H9 (cell line): ENCODE results near the gene CCDC57. TPM values are rescaled to one million over a fixed set of nuclear protein-coding genes. Genes with fewer than 3 reads are reported as not detected.

Source experiments
- DNase-seq: peaks from one replicate; pipeline ENCODE4 v3.0.0-alpha.2; 2017
- H2AFZ ChIP-seq: one replicate; pipeline ENCODE4 v1.6.1; 2013; ENCODE audit warnings: mild to moderate bottlenecking, low read length, control low read depth, moderate library complexity
- H2AK5ac ChIP-seq: 2 replicates; pipeline ENCODE4 v1.6.1; 2013; ENCODE audit warnings: low read length, control low read depth, mixed read lengths; ENCODE audit not compliant: insufficient read length
- H2BK120ac ChIP-seq: one replicate; pipeline ENCODE4 v1.6.1; 2013; ENCODE audit warnings: low read depth, mild to moderate bottlenecking, low read length, control low read depth, inconsistent platforms; ENCODE audit not compliant: poor library complexity, severe bottlenecking
- H2BK12ac ChIP-seq: 2 replicates; pipeline ENCODE4 v1.6.1; 2013; ENCODE audit warnings: low read length, control low read depth, mixed read lengths, low read depth; ENCODE audit not compliant: insufficient read length
- H2BK15ac ChIP-seq: 2 replicates; pipeline ENCODE4 v1.6.1; 2013; ENCODE audit warnings: low read depth, low read length, control low read depth
- H2BK20ac ChIP-seq: one replicate; pipeline ENCODE4 v1.6.1; 2013; ENCODE audit warnings: low read depth, mild to moderate bottlenecking, low read length, control low read depth, inconsistent platforms; ENCODE audit not compliant: poor library complexity, severe bottlenecking
- H2BK5ac ChIP-seq: 2 replicates; pipeline ENCODE4 v1.6.1; 2013; ENCODE audit warnings: low read length, control low read depth, mixed read lengths; ENCODE audit not compliant: insufficient read length
- H3K14ac ChIP-seq: 2 replicates; pipeline ENCODE4 v1.6.1; 2013; ENCODE audit warnings: low read length, control low read depth; ENCODE audit not compliant: insufficient read depth
- H3K18ac ChIP-seq: 2 replicates; pipeline ENCODE4 v1.6.1; 2013; ENCODE audit warnings: low read depth, mild to moderate bottlenecking, mixed read lengths, low read length, control low read depth; ENCODE audit not compliant: insufficient read length
- H3K23ac ChIP-seq: 2 replicates; pipeline ENCODE4 v1.6.1; 2013; ENCODE audit warnings: low read length, control low read depth, mixed read lengths, low read depth; ENCODE audit not compliant: insufficient read length
- H3K23me2 ChIP-seq: 2 replicates; pipeline ENCODE4 v1.6.1; 2013; ENCODE audit warnings: low read depth, mild to moderate bottlenecking, mixed read lengths, low read length, control low read depth; ENCODE audit not compliant: insufficient read length, poor library complexity, severe bottlenecking
- H3K27ac ChIP-seq: 2 replicates; pipeline ENCODE4 v1.5.1; 2013; ENCODE audit warnings: low read length, control low read depth, mixed read lengths, low read depth; ENCODE audit not compliant: insufficient read length
- H3K27me3 ChIP-seq: 2 replicates; pipeline ENCODE4 v1.6.1; 2013; ENCODE audit warnings: low read length, control low read depth, inconsistent platforms; ENCODE audit not compliant: insufficient read depth
- H3K4ac ChIP-seq: 2 replicates; pipeline ENCODE4 v1.6.1; 2013; ENCODE audit warnings: low read depth, mild to moderate bottlenecking, control low read depth, inconsistent platforms, low read length, moderate library complexity
- H3K4me1 ChIP-seq: 2 replicates; pipeline ENCODE4 v1.6.1; 2013; ENCODE audit warnings: low read length, control low read depth, inconsistent platforms; ENCODE audit not compliant: insufficient read depth
- H3K4me2 ChIP-seq: 2 replicates; pipeline ENCODE4 v1.6.1; 2013; ENCODE audit warnings: low read length, control low read depth, mixed read lengths; ENCODE audit not compliant: insufficient read length, insufficient read depth
- H3K56ac ChIP-seq: 2 replicates; pipeline ENCODE4 v1.6.1; 2013; ENCODE audit warnings: low read depth, mild to moderate bottlenecking, mixed read lengths, low read length, control low read depth; ENCODE audit not compliant: insufficient read length
- H3K79me1 ChIP-seq: 2 replicates; pipeline ENCODE4 v1.6.1; 2013; ENCODE audit warnings: low read depth, mild to moderate bottlenecking, moderate library complexity, low read length, control low read depth, inconsistent platforms; ENCODE audit not compliant: insufficient read depth, poor library complexity, severe bottlenecking
- H3K79me2 ChIP-seq: 2 replicates; pipeline ENCODE4 v1.6.1; 2013; ENCODE audit warnings: low read length, control low read depth, inconsistent platforms; ENCODE audit not compliant: insufficient read depth
- H3K9ac ChIP-seq: 2 replicates; pipeline ENCODE4 v1.6.1; 2013; ENCODE audit warnings: low read length, control low read depth, mixed read lengths; ENCODE audit not compliant: insufficient read length; ENCODE audit errors: extremely low read depth
- H3K9me3 ChIP-seq: one replicate; pipeline ENCODE4 v1.6.1; 2013; ENCODE audit warnings: low read depth, low read length, inconsistent platforms; ENCODE audit not compliant: control insufficient read depth
- H3T11ph ChIP-seq: one replicate; pipeline ENCODE4 v1.6.1; 2013; ENCODE audit warnings: mild to moderate bottlenecking, low read length, control low read depth, inconsistent platforms
- H4K20me1 ChIP-seq: one replicate; pipeline ENCODE4 v1.6.1; 2013; ENCODE audit not compliant: control insufficient read depth, insufficient read length, insufficient read depth
- H4K5ac ChIP-seq: 2 replicates; pipeline ENCODE4 v1.6.1; 2013; ENCODE audit warnings: low read depth, mild to moderate bottlenecking, mixed read lengths, low read length, control low read depth; ENCODE audit not compliant: insufficient read length
- H4K8ac ChIP-seq: replicated peaks from 2 replicates; pipeline ENCODE4 v1.6.1; 2013; ENCODE audit warnings: low read length, control low read depth, mixed read lengths, low read depth; ENCODE audit not compliant: insufficient read length
- H4K91ac ChIP-seq: 2 replicates; pipeline ENCODE4 v1.6.1; 2013; ENCODE audit warnings: low read depth, mild to moderate bottlenecking, moderate library complexity, mixed read lengths, low read length, control low read depth; ENCODE audit not compliant: insufficient read length
- H3K27ac Mint-ChIP-seq, 3 experiments: 2 replicates in 2 of 3; 3 replicates in 1 of 3; pipeline ENCODE4 v1.8.0; 2020 to 2021; ENCODE audit warnings: mixed read lengths in 3 of 3, mild to moderate bottlenecking in 1 of 3, moderate library complexity in 1 of 3
- H3K27me3 Mint-ChIP-seq: 2 replicates; pipeline ENCODE4 v1.8.0; 2021; ENCODE audit warnings: low read depth, mild to moderate bottlenecking, moderate library complexity, mixed read lengths
- H3K36me3 Mint-ChIP-seq, 3 experiments: 2 replicates in 2 of 3; 3 replicates in 1 of 3; pipeline ENCODE4 v1.8.0; 2020 to 2021; ENCODE audit warnings: low read depth in 3 of 3, mixed read lengths in 3 of 3; ENCODE audit not compliant: insufficient read depth in 1 of 3
- H3K4me1 Mint-ChIP-seq, 2 experiments: 2 replicates each; pipeline ENCODE4 v1.8.0; 2020; ENCODE audit warnings: mixed read lengths in 2 of 2
- H3K4me3 Mint-ChIP-seq, 2 experiments: 2 replicates in 1 of 2; 3 replicates in 1 of 2; pipeline ENCODE4 v1.8.0; 2020 to 2021; ENCODE audit warnings: mild to moderate bottlenecking in 2 of 2, mixed read lengths in 2 of 2, moderate library complexity in 1 of 2
- H3K9me3 Mint-ChIP-seq, 2 experiments: 2 replicates in 1 of 2; 3 replicates in 1 of 2; pipeline ENCODE4 v1.8.0; 2020; ENCODE audit warnings: mild to moderate bottlenecking in 2 of 2, mixed read lengths in 2 of 2, moderate library complexity in 1 of 2
- WGBS: extraction: QIAGEN DNeasy Blood & Tissue Kit; methylation state at CpG from one replicate; pipeline ENCODE4 v1.1.7; 2013; ENCODE audit warnings: missing lambda C conversion rate, low lambda C conversion rate, mixed read lengths; ENCODE audit not compliant: insufficient read length; ENCODE audit errors: extremely low coverage; 5-methylcytosine and 5-hydroxymethylcytosine counted together
- total RNA-seq: library from RNA; stranded (reverse); gene quantifications from 2 replicates; pipeline ENCODE4 v1.2.1, GENCODE V29; 2021
- TF ChIP-seq, protein P1 (sequence below): fragments of 200-600 bp; sonication (generic); conservative IDR thresholded peaks from 3 replicates; pipeline ENCODE4 v1.8.0; 2021; ENCODE audit warnings: antibody characterized with exemption, mild to moderate bottlenecking

CCDC57 gene
- total RNA-seq, 1 experiment from 2014 or later: 11.0 TPM

GRCh38 chr17:82245134-82246039, 32.7 kb upstream of the CCDC57 start:
- no peaks in the 10 kb centered on the region for H3K9me3 ChIP-seq
- H4K20me1 ChIP-seq: no peaks in the 10 kb centered on the region
- peaks cover 0 to 4% of the 10 kb centered on the region in 2 experiments; a peak in 3 of 4 replicates for H3K4me1 Mint-ChIP-seq
- no peak overlapping the region for H3K14ac ChIP-seq
- H3K27ac Mint-ChIP-seq: 0 out of 7 replicates have a peak overlapping the region, but pooled peaks of 1 of the 3 experiments have one; percentile 9
- H3T11ph ChIP-seq: no peak overlapping the region
- H3K4ac ChIP-seq: no peak overlapping the region
- no peak overlapping the region for H3K4me2 ChIP-seq
- peaks cover 34 to 80% (median 77%) of the 10 kb centered on the region in 3 experiments; a peak in 6 of 7 replicates for H3K36me3 Mint-ChIP-seq
- H2AFZ ChIP-seq: no peak overlapping the region
- H3K9ac ChIP-seq: no peak overlapping the region
- H3K27me3 ChIP-seq: no peaks in the 10 kb centered on the region
- H3K18ac ChIP-seq: no peak overlapping the region
- peaks cover 4% of the 10 kb centered on the region for H3K79me1 ChIP-seq
- H3K4me3 Mint-ChIP-seq: no peak overlapping the region
- no peak overlapping the region for H2BK5ac ChIP-seq
- DNase-seq: peak; percentile 35
- H4K91ac ChIP-seq: no peak overlapping the region
- H3K9me3 Mint-ChIP-seq: no peaks in the 10 kb centered on the region
- H4K5ac ChIP-seq: no peak overlapping the region
- peaks cover 2% of the 10 kb centered on the region; the same call in 1 of the 2 replicates for H3K79me2 ChIP-seq
- no peaks in the 10 kb centered on the region for H3K27me3 Mint-ChIP-seq
- H2BK12ac ChIP-seq: no peak overlapping the region
- no peak overlapping the region for H2BK15ac ChIP-seq
- no peak overlapping the region for H2AK5ac ChIP-seq
- no peak overlapping the region for H3K56ac ChIP-seq
- no peaks in the 10 kb centered on the region for H3K23me2 ChIP-seq
- no peak overlapping the region for H2BK120ac ChIP-seq
- TF ChIP-seq, protein P1, sequence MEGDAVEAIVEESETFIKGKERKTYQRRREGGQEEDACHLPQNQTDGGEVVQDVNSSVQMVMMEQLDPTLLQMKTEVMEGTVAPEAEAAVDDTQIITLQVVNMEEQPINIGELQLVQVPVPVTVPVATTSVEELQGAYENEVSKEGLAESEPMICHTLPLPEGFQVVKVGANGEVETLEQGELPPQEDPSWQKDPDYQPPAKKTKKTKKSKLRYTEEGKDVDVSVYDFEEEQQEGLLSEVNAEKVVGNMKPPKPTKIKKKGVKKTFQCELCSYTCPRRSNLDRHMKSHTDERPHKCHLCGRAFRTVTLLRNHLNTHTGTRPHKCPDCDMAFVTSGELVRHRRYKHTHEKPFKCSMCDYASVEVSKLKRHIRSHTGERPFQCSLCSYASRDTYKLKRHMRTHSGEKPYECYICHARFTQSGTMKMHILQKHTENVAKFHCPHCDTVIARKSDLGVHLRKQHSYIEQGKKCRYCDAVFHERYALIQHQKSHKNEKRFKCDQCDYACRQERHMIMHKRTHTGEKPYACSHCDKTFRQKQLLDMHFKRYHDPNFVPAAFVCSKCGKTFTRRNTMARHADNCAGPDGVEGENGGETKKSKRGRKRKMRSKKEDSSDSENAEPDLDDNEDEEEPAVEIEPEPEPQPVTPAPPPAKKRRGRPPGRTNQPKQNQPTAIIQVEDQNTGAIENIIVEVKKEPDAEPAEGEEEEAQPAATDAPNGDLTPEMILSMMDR: no peak
- H3K27ac ChIP-seq: no peak overlapping the region
- H3K23ac ChIP-seq: no peak overlapping the region
- no peaks in the 10 kb centered on the region for H3K4me1 ChIP-seq
- no peak overlapping the region for H2BK20ac ChIP-seq
- WGBS: no CpG with 5 or more reads among the region's 47 CpGs
- H4K8ac ChIP-seq: no peak overlapping the region
